ENCODE measurements around the gene SLC35G2. TPM values are rescaled to one million over a fixed set of nuclear protein-coding genes. Genes with fewer than 3 reads are reported as not detected.

Gene SLC35G2
- total RNA-seq, 1 donor from 2014 or later: 3.9 TPM

DNA sequence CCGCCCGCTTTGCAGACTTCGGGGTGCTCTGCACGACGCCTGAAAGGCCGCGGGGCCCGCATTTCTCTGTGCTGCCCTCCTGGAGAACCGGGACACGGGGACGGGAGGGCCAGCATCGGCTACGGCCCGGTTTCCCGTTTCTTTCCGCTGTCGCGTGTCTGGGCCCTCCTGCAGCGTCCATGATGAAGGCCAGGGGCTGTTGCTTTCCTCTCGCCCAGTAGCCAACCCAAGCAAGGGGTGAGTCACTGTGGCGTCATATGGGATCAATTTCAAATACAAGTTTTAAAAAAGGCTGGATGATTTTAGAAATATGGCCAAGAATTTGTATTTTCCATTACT, 435 bp downstream of the SLC35G2 start:
- Histone ChIP-seq H3K4me3 (ENCODE audit: low read depth, low read length) (peak overlapping the region; percentile 59), H3K36me3 (ENCODE audit: control insufficient read depth, insufficient read depth, low read length) (no peaks in the 10 kb centered on the region), H3K27me3 (ENCODE audit: control insufficient read depth, insufficient read depth, low read length) (no peaks in the 10 kb centered on the region)
- TF ChIP-seq, protein P1, sequence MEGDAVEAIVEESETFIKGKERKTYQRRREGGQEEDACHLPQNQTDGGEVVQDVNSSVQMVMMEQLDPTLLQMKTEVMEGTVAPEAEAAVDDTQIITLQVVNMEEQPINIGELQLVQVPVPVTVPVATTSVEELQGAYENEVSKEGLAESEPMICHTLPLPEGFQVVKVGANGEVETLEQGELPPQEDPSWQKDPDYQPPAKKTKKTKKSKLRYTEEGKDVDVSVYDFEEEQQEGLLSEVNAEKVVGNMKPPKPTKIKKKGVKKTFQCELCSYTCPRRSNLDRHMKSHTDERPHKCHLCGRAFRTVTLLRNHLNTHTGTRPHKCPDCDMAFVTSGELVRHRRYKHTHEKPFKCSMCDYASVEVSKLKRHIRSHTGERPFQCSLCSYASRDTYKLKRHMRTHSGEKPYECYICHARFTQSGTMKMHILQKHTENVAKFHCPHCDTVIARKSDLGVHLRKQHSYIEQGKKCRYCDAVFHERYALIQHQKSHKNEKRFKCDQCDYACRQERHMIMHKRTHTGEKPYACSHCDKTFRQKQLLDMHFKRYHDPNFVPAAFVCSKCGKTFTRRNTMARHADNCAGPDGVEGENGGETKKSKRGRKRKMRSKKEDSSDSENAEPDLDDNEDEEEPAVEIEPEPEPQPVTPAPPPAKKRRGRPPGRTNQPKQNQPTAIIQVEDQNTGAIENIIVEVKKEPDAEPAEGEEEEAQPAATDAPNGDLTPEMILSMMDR (IDR thresholded peaks at IDR 0.05; ENCODE audit: insufficient read depth, low read length, poor library complexity, severe bottlenecking): no peak
- no peak for DNase-seq (ENCODE audit: low read depth)

DNA sequence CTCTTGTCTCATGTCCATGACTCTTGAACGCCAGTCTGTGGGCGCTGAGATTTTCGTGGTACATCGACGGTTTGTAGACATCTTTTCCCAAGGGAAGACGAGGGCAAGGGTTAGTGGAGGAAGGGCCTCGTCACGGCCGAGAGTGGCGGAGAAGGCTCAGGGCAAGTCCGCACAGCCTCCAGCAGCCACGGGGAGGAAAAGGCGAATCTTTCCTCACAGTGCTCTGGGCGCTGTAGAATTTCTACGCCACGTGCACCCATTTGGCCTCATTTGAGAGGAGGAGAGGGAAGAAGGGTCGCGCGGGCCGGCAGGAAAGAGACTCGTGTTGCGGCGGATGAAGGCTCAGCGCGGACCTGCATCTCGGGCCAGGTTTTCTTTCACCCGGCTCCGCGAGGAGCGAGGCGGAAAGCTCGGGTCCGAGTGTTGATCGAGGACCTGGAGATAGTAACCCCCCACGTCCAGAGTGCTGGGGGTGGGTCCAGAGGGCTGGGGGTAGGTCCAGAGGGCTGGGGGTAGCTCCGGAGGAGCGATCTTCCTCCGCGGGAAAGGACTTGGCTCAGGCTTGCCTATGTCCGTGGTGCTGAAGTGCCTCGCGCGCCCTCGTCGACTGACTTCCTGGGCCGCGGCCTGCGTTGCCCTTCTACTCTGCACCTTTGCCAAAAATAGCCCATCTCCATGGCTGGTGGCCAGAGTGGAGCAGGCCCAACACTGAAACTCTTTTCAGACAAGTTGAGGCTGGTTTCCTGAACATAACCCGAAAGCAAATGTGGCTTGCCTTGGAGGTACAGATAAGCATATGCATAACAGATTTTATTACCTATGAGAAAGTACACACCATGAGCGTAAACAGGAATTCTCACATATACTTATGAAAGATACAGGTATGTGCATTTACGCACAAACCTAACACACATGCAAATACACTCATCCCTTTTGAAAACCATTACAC, 1.1 kb downstream of the SLC35G2 start:
- H3K27me3 ChIP-seq (ENCODE audit: control insufficient read depth, insufficient read depth, low read length): no peaks in the 10 kb centered on the region
- no peaks in the 10 kb centered on the region for H3K36me3 ChIP-seq (ENCODE audit: control insufficient read depth, insufficient read depth, low read length)
- no peak for DNase-seq (ENCODE audit: low read depth)
- peak overlapping the region; percentile 59 for H3K4me3 ChIP-seq (ENCODE audit: low read depth, low read length)
- TF ChIP-seq, protein P1 (IDR thresholded peaks at IDR 0.05; ENCODE audit: insufficient read depth, low read length, poor library complexity, severe bottlenecking): no peak

DNA sequence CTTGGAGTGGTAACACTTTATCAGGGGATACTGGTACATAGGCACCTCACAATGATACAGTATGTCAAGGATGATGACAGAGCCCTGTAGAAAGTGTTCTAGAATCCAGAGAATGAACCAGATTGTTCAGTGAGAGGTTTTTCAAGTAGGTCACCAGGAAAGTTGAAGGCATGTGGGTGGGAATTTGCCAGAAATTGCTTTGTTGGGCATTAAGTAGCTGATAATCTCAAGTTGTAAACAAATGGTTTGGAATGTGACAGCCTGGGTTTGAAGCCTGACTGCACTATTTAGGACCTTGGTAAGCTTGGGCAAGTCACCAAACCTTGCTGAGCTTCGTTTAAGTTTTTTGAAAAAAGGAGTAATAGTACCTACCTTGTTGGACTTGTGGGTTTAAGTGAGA, 12.5 kb downstream of the SLC35G2 start:
- Histone ChIP-seq H3K36me3 (ENCODE audit: control insufficient read depth, insufficient read depth, low read length) (no peaks in the 10 kb centered on the region), H3K27me3 (ENCODE audit: control insufficient read depth, insufficient read depth, low read length) (no peaks in the 10 kb centered on the region), H3K4me3 (ENCODE audit: low read depth, low read length) (no peak overlapping the region)
- no peak for DNase-seq (ENCODE audit: low read depth)
- TF ChIP-seq, protein P1 (IDR thresholded peaks at IDR 0.05; ENCODE audit: insufficient read depth, low read length, poor library complexity, severe bottlenecking): no peak

DNA sequence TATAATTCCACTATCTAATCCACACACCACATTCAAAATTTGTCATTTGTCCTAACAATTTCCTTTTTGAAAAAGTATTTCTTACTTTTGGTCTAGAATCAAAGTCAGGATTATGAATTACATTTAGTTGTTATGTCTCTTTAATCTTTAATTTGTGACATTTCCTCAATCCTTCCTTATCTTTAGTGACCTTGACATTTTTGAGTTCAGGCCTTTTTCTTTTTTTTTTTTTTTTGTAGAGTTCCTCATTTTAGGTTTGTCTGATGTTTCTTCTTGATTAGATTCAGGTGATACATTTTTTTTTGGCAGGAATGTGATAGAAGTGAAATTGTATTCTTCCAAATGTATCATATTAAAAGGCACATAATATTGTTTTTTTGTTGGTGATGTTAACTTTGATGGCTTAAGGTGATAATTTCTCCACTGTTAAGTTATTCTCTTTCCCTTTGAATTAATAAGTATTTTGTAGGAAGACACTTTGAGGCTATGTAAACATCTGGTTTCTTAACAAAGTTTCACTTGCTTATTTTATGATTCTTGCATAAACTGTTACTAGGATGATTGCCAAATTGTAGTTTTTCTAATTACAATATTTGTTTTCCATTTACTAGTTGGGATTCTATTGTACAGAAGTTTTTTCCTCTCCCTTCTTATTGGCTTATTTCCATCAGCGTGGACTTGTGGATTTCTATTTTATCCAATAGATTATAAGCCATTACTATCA, 16.3 kb downstream of the SLC35G2 start:
- no peaks in the 10 kb centered on the region for H3K27me3 ChIP-seq (ENCODE audit: control insufficient read depth, insufficient read depth, low read length)

DNA sequence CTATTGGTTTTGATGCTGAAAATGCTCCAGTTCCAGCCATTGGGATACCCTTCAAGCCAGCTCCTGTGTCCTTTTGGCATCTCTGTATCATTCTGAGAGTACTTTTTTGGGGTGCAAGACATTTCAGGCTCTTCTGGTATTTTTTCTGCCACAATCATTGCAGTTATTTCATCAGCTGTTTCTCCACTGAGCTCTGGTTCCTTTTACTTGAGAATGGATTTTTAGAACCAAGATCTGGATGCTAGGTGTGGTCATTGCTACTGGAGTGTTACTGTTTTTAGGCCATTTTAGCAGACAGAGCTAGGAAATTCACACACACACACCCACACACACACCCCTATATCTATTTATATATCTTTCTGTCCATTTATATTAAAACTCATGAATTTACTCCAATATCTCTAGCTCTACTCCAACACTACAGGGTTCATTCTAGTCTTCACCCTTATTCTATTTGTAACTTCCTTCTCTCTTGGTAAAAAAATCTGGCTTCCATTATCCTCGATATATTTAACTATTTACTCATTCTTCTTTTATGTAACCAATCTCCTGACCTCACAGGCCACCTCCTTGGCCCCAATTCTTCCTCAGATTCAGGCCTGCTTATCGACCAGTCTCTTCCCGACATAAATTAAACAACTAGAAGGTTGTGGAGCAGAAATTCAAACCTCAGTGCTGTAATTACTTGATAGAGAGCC, 17.0 kb downstream of the SLC35G2 start:
- TF ChIP-seq, protein P1 (IDR thresholded peaks at IDR 0.05; ENCODE audit: insufficient read depth, low read length, poor library complexity, severe bottlenecking): no peak
- no peaks in the 10 kb centered on the region for H3K27me3 ChIP-seq (ENCODE audit: control insufficient read depth, insufficient read depth, low read length)
- H3K36me3 ChIP-seq (ENCODE audit: control insufficient read depth, insufficient read depth, low read length): no peaks in the 10 kb centered on the region
- no peak for DNase-seq (ENCODE audit: low read depth)
- no peak overlapping the region for H3K4me3 ChIP-seq (ENCODE audit: low read depth, low read length)

More for the DNA sequence above, 16.3 kb downstream of the SLC35G2 start:
- Histone ChIP-seq H3K4me3 (ENCODE audit: low read depth, low read length) (no peak overlapping the region), H3K36me3 (ENCODE audit: control insufficient read depth, insufficient read depth, low read length) (no peaks in the 10 kb centered on the region)
- DNase-seq (ENCODE audit: low read depth): no peak
- TF ChIP-seq, protein P1 (IDR thresholded peaks at IDR 0.05; ENCODE audit: insufficient read depth, low read length, poor library complexity, severe bottlenecking): no peak
